Transverse colon (tissue), 4 donors: Measurements from ENCODE around the gene PPCS. TPM values are rescaled to one million over a fixed set of nuclear protein-coding genes. Genes with fewer than 3 reads are reported as not detected.

ENCODE experiments used
- DNase-seq: peaks from one replicate; pipeline ENCODE4 v3.0.0-alpha.2; 2019
- H3K27ac ChIP-seq, 4 donors: fragments of 200-600 bp; sonication (generic); 2 replicates each; pipeline ENCODE4 v1.5.1; 2016 to 2018; ENCODE audit warnings: inconsistent platforms in 4 of 4
- H3K27me3 ChIP-seq: fragments of 200-600 bp; sonication (generic); 2 replicates; pipeline ENCODE4 v1.5.1; 2017; ENCODE audit warnings: inconsistent platforms
- H3K36me3 ChIP-seq, 4 donors: fragments of 200-600 bp; sonication (generic); 2 replicates each; pipeline ENCODE4 v1.5.1; 2017 to 2019; ENCODE audit warnings: inconsistent platforms in 4 of 4
- H3K4me1 ChIP-seq, 4 donors: fragments of 200-600 bp; sonication (generic); 2 replicates each; pipeline ENCODE4 v1.5.1; 2017 to 2020; ENCODE audit warnings: inconsistent platforms in 4 of 4
- H3K4me3 ChIP-seq, 4 donors: fragments of 200-600 bp; sonication (generic); 1 replicate in 1 of 4; 2 replicates in 3 of 4; pipeline versions ENCODE4 v1.5.1 to v1.6.1; 2017 to 2019; ENCODE audit warnings: inconsistent platforms in 4 of 4
- H3K9me3 ChIP-seq, 2 donors: fragments of 200-600 bp; sonication (generic); 2 replicates each; pipeline ENCODE4 v1.5.1; 2017 to 2019; ENCODE audit warnings: inconsistent platforms in 2 of 2
- EP300 ChIP-seq: sonication (generic); formaldehyde crosslinking; IDR thresholded peaks from one replicate; pipeline ENCODE4 v1.6.1; 2017; ENCODE audit warnings: antibody characterized with exemption, low read depth
- POLR2A ChIP-seq: fragments of 450-650 bp; IDR thresholded peaks from one replicate; pipeline ENCODE4 v1.6.1; 2016; ENCODE audit warnings: antibody characterized with exemption, mild to moderate bottlenecking, moderate library complexity
- POLR2AphosphoS5 ChIP-seq, 3 donors: sonication (generic); formaldehyde crosslinking; IDR thresholded peaks; one replicate each; pipeline ENCODE4 v1.6.1; 2016; ENCODE audit warnings: antibody characterized with exemption in 3 of 3
- WGBS, 2 donors: methylation state at CpG; one replicate each; pipeline ENCODE4 v1.1.5; 2018; ENCODE audit warnings: low coverage in 1 of 2; 5-methylcytosine and 5-hydroxymethylcytosine counted together
- in situ Hi-C, 4 donors: fragments of 200-750 bp; cut with MboI; loops; one replicate each; pipeline versions ENCODE4 v1.15.0 to v1.15.1; 2017; ENCODE audit warnings: low sequenced_read_pairs in 3 of 4, low pct_ligation_motif_present in 1 of 4, low pct_unique_long_range_greater_than_20kb in 1 of 4
- intact Hi-C: fragments of 100-400 bp; cut with DNase I; formaldehyde crosslinking; loops from one replicate; pipeline ENCODE4 v1.15.1; 2023; ENCODE audit warnings: low total_unique reads
- total RNA-seq, 4 donors: library from RNA; depleted of rRNA; stranded (reverse); fragments of >200 nt; gene quantifications; one replicate each; pipeline ENCODE4 v1.1.0, GENCODE V29; 2016
- TF ChIP-seq, protein P1 (sequence below), 5 experiments: fragments of 200-600 bp in 3 of 5; fragments of 450-650 bp in 2 of 5; sonication (generic) in 3 of 5; IDR thresholded peaks; 1 replicate in 2 of 5; 2 replicates in 3 of 5; pipeline ENCODE4 v1.5.1; 2016 to 2017; ENCODE audit warnings: antibody characterized with exemption in 5 of 5, inconsistent platforms in 3 of 5, mild to moderate bottlenecking in 2 of 5, moderate library complexity in 1 of 5

Gene PPCS
- total RNA-seq, 4 donors from 2014 or later, result 14.3 to 105 (median 57.6) TPM

DNA sequence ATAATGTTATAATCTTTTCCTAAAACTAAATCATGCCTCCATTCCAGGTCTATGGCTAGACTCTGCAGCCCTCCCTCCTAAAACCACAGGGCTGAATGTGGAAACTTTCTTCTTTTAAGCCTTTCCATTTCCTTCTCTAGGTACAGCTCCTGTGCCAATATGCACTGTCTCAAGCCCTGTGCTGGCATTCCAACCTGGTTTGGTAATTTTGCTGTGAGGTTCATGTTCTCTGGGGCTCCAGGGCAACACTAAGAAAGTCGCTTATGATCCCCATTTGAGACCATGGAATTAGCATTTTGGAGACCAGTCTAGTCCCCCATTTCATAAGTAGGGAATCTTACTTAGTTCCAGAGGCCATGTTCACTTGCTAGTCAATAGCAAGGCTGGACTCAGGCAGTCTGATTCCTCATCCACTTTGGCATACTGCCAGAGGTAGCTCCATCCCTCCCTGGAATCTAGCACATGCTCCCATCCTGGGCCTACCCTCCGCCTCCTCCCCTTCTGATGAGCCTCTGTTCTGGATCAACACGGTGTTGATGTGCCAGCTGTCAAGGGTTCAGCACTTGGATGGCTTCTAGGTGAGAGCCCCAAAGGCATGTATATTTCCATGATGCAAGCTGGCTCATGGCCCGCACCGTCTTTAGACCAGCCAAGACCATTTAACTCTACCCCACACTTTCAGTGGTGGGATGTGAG is 37.1 kb upstream of the PPCS start:
- peak overlapping the region; percentile 28 to 74 (median 66) for H3K27ac ChIP-seq
- intact Hi-C loops, result no loop called here
- H3K4me3 ChIP-seq, result no peak overlapping the region
- no peaks in the 10 kb centered on the region for H3K9me3 ChIP-seq
- 50 to 79% methylated on average over 2 to 5 of the region's 5 CpGs for WGBS, 2 donors
- in situ Hi-C loops, result no loop called here
- TF ChIP-seq POLR2AphosphoS5 (IDR thresholded peaks at IDR 0.05) (peak; percentile 50 to 90 (median 65)), EP300 (no peak), POLR2A (no peak)
- TF ChIP-seq, protein P1, sequence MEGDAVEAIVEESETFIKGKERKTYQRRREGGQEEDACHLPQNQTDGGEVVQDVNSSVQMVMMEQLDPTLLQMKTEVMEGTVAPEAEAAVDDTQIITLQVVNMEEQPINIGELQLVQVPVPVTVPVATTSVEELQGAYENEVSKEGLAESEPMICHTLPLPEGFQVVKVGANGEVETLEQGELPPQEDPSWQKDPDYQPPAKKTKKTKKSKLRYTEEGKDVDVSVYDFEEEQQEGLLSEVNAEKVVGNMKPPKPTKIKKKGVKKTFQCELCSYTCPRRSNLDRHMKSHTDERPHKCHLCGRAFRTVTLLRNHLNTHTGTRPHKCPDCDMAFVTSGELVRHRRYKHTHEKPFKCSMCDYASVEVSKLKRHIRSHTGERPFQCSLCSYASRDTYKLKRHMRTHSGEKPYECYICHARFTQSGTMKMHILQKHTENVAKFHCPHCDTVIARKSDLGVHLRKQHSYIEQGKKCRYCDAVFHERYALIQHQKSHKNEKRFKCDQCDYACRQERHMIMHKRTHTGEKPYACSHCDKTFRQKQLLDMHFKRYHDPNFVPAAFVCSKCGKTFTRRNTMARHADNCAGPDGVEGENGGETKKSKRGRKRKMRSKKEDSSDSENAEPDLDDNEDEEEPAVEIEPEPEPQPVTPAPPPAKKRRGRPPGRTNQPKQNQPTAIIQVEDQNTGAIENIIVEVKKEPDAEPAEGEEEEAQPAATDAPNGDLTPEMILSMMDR (IDR thresholded peaks at IDR 0.05), result no peak
- no peaks in the 10 kb centered on the region for H3K27me3 ChIP-seq
- H3K36me3 ChIP-seq, result no peaks in the 10 kb centered on the region
- peak; percentile 22 for DNase-seq
- H3K4me1 ChIP-seq, result peaks cover 0 to 20% (median 11%) of the 10 kb centered on the region in 4 donors

DNA sequence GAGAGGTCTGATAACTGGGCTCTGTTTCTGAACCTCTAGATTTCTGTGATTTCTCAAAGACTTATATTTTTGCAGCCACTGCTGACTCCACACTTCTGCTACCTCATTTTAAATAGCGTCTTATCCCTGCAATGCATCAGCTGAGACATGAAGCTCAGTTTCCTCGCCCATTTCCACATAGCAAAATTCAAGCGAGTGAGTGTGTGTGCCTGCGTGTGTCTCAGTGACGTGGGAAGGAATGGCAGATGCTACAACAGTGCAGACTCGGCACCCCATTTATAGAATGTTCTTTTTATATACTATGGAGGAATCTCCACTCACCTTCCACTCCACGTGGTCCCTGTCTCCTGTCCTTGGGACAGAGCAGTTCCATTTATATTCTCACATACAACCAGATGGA is 36.2 kb upstream of the PPCS start:
- H3K4me1 ChIP-seq, result peaks cover 0 to 20% (median 11%) of the 10 kb centered on the region in 4 donors
- 83% methylated on average over 7 of the region's 7 CpGs; no CpG with 5 or more reads in 1 of the 2 donors for WGBS, 2 donors
- H3K4me3 ChIP-seq, result no peak overlapping the region
- H3K36me3 ChIP-seq, result no peaks in the 10 kb centered on the region
- TF ChIP-seq EP300 (no peak), POLR2A (no peak), POLR2AphosphoS5 (IDR thresholded peaks at IDR 0.05) (peak in 2 of 3 donors; percentile 43 to 51)
- TF ChIP-seq, protein P1 (IDR thresholded peaks at IDR 0.05), result no peak
- DNase-seq, result no peak
- H3K27ac ChIP-seq, result peak overlapping the region; percentile 28 to 74 (median 66)
- intact Hi-C loops (no loop called here), in situ Hi-C loops (no loop called here)
- H3K9me3 ChIP-seq, result no peaks in the 10 kb centered on the region
- no peaks in the 10 kb centered on the region for H3K27me3 ChIP-seq

DNA sequence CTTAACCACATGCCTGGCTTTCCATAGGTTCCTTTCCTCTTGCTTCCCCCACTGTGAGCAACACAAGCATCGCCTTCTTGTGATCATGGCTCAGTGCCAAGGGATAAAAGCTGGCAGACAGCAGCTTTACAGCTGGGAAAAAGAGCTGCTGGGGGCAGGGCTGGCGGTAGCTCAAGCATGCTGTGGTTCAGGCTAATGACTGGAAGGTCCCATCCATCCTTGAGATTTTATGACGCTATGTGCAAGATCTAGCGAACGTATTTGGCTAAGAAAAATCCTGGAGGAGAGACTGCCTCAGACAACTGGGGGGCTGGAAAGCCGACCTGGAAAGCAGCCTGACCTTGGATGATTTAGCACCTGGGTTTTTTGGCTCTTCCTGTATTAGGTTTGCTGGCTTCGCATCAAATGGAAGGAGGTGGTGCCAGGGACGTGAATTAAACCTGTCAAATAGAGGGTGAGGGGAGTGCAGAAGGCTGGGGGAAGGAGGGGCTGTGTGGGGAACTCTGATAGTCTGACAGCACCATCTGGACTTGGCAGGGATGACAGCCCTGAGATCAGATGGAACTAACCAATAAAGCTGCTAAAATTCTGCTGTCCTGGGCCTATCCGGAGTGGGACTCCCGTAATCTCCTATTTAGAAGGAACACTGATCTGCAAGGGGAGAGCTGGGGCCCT is 35.3 kb upstream of the PPCS start:
- WGBS, 2 donors, result 17 to 29% methylated on average over 4 to 10 of the region's 10 CpGs
- H3K27ac ChIP-seq, result peak overlapping the region; percentile 28 to 74 (median 66)
- in situ Hi-C loops, result no loop called here

DNA sequence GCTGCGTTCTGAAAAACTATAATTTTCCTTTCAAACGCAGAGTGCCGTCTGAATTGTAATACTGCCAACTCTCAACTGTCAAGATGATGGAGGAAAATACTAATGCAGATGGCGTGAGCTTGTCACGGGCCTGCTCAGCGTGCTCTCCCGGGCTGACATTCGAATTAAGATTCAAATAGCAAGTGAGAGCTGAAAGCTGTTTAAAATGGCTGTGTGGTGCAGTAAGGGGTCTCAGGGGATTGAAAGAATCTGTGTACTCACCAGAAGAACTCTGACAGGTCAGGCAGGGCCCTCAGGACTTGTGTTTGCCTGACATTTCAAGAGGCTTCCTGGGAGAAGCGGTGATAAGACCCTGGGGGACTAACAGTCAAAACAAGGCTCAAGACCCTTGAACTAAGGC is 33.6 kb upstream of the PPCS start:
- no peak overlapping the region for H3K4me3 ChIP-seq
- DNase-seq, result no peak
- TF ChIP-seq POLR2AphosphoS5 (IDR thresholded peaks at IDR 0.05), result no peak
- TF ChIP-seq, protein P1 (IDR thresholded peaks at IDR 0.05), result no peak
- TF ChIP-seq EP300, result no peak
- no peak for TF ChIP-seq POLR2A
- peaks cover 0 to 20% (median 11%) of the 10 kb centered on the region in 4 donors for H3K4me1 ChIP-seq
- H3K9me3 ChIP-seq, result no peaks in the 10 kb centered on the region
- H3K36me3 ChIP-seq, result no peaks in the 10 kb centered on the region
- 68 to 72% methylated on average over 8 to 9 of the region's 9 CpGs for WGBS, 2 donors
- H3K27ac ChIP-seq, result no peak overlapping the region
- intact Hi-C loops, result no loop called here
- no peaks in the 10 kb centered on the region for H3K27me3 ChIP-seq
- in situ Hi-C loops, result no loop called here

More for the DNA sequence above, 35.3 kb upstream of the PPCS start:
- Histone ChIP-seq H3K4me1 (peaks cover 0 to 20% (median 11%) of the 10 kb centered on the region in 4 donors), H3K4me3 (no peak overlapping the region), H3K36me3 (no peaks in the 10 kb centered on the region), H3K27me3 (no peaks in the 10 kb centered on the region), H3K9me3 (no peaks in the 10 kb centered on the region)
- peak; percentile 58 for DNase-seq
- no peak for TF ChIP-seq POLR2A
- peak in 2 of 3 donors; percentile 62 to 76 for TF ChIP-seq POLR2AphosphoS5 (IDR thresholded peaks at IDR 0.05)
- intact Hi-C loops, result no loop called here
